Glutamatergic neuron (in vitro differentiated cells): ENCODE measurements around the gene FGD3. TPM values are rescaled to one million over a fixed set of nuclear protein-coding genes. Genes with fewer than 3 reads are reported as not detected.
"Not testable (repeated sequence)": the region's sequence is repeated elsewhere in the genome, so short reads cannot be mapped to it uniquely, and the experiment has no call there.

Experiments used
- DNase-seq: peaks from one replicate; pipeline ENCODE4 v3.0.0; 2022
- H3K27ac Mint-ChIP-seq: one replicate; pipeline ENCODE4 v1.8.0; 2020; ENCODE audit warnings: mild to moderate bottlenecking, mixed read lengths, inconsistent platforms; ENCODE audit not compliant: unreplicated experiment
- H3K27me3 Mint-ChIP-seq: one replicate; pipeline ENCODE4 v1.8.0; 2020; ENCODE audit warnings: mild to moderate bottlenecking, moderate library complexity, mixed read lengths, inconsistent platforms; ENCODE audit not compliant: unreplicated experiment
- H3K36me3 Mint-ChIP-seq: one replicate; pipeline ENCODE4 v1.8.0; 2020; ENCODE audit warnings: mild to moderate bottlenecking, mixed read lengths, inconsistent platforms; ENCODE audit not compliant: unreplicated experiment
- H3K4me1 Mint-ChIP-seq: one replicate; pipeline ENCODE4 v1.8.0; 2020; ENCODE audit warnings: mild to moderate bottlenecking, low read depth, mixed read lengths, inconsistent platforms; ENCODE audit not compliant: unreplicated experiment
- H3K4me3 Mint-ChIP-seq: one replicate; pipeline ENCODE4 v1.8.0; 2020; ENCODE audit warnings: mild to moderate bottlenecking, mixed read lengths, inconsistent platforms; ENCODE audit not compliant: unreplicated experiment
- H3K9me3 Mint-ChIP-seq: one replicate; pipeline ENCODE4 v1.8.0; 2020; ENCODE audit warnings: mild to moderate bottlenecking, moderate library complexity, mixed read lengths, inconsistent platforms; ENCODE audit not compliant: unreplicated experiment
- CTCF ChIP-seq: fragments of 200-600 bp; sonication (generic); IDR thresholded peaks from one replicate; pipeline ENCODE4 v1.5.0; 2021; ENCODE audit not compliant: partially characterized antibody, unreplicated experiment
- long read RNA-seq: library from polyadenylated mRNA; unstranded; transcript quantifications from one replicate; pipeline ENCODE4 v2.0.0, GENCODE V29; 2020; ENCODE audit not compliant: unreplicated experiment
- total RNA-seq: library from RNA; stranded (reverse); fragmentation: NEBNext Ultra II Directional; extraction: Animal tissue kit (Norgen Biotek cat#: 25700); gene quantifications from one replicate; pipeline ENCODE4 v1.2.1, GENCODE V29; 2021; ENCODE audit not compliant: unreplicated experiment

FGD3 gene
- total RNA-seq = 1.2 TPM
- long read RNA-seq, partial matches to known transcripts = 1 of 2 reads
- long read RNA-seq, other reads (novel, unspliced or antisense) = 0 of 2 reads

DNA sequence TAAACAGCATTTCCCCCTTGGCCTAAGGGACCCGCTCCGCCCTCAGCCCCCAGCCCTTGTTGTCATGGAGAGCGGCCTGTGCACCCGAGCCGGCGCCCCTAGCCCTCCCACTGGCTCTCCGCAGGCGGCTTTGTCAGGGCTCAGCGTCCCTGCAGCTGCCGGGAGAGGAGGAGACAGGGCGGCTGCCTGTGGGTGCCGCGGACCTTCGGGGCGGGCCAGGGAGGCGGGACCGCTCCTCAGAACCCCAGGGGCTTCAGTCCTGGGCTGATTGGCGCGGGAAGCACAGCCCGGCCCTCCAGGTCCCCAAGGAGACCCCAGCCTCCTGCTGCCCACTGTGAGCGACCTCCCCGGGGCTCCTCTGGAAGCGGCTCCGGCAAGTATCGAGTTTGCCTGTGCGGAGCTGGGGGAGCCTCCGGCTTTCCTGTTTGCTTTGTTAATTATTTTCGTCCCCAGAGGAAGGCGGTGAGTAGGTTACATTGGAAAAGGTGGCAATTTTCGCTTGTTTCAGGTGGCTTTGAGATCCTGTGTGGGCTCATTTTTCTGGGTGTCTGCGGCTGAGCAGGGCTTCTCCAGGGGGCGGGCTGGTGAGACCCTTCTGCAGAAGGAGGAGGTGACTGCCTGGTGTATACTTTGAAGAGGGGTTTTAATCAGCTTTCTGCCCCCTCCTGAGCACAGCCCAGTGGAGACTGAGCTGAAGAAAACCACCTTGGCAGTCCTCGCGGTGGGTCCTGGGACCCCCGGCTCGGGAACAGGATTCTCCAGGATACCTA, at the start of gene FGD3:
FGD3 (plus strand) TSS at position 256 of the 770 bp plus-strand sequence. CDS start 28,734 bp downstream, outside the sequence.
- peak; percentile 70 for DNase-seq
- Mint-ChIP-seq H3K4me3 (peak within 1 kb of the TSS; percentile 85), H3K27ac (peak within 1 kb of the TSS; percentile 16), H3K36me3 (no peaks in the 10 kb centered on the region), H3K27me3 (peaks cover 7% of the 10 kb centered on the region), H3K4me1 (peaks cover 7% of the 10 kb centered on the region), H3K9me3 (peaks cover 2% of the 10 kb centered on the region)
- no peak for TF ChIP-seq CTCF

GRCh38 chr9:92905137-92905536, 42.2 kb upstream of the FGD3 start:
- H3K9me3 Mint-ChIP-seq, H3K27ac Mint-ChIP-seq, H3K4me1 Mint-ChIP-seq, H3K36me3 Mint-ChIP-seq, DNase-seq, H3K4me3 Mint-ChIP-seq, H3K27me3 Mint-ChIP-seq: not testable (repeated sequence)

GRCh38 chr9:92911511-92912475, 35.5 kb upstream of the FGD3 start:
- DNase-seq = no peak
- Mint-ChIP-seq H3K9me3 (no peaks in the 10 kb centered on the region), H3K27ac (no peak overlapping the region), H3K4me1 (no peaks in the 10 kb centered on the region), H3K4me3 (no peak overlapping the region), H3K27me3 (peaks cover 3% of the 10 kb centered on the region), H3K36me3 (no peaks in the 10 kb centered on the region)
- TF ChIP-seq CTCF = no peak

DNA sequence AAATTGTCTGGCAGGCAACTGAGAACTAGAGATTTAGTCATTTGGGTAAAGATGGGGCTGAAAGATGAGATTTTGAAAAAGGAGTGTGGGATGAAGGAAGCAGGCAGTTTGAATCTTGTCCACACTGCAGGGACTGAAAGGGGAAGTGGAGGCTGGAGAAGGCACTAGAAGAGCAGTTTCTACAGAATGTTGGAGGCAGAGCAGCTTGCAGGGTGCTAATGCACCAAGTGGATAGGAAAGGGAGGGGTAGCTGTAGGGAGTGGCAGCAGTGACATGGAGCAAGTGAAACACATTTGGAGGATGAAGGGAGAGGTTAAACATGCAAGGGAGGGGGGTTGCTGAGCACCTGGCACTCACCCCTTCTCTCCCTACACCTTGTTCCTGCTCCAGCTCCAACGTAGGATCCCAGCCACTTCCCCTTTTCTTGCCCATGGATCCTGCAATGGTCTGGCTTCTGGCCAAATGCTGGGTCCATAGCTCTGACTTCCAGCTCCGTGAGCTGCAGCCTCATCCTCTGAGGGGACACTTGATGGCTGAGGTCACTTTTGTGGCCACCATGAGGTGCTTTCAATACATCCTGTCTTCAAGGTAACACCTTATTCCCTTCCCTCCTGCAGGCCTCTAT, 30.0 kb upstream of the FGD3 start:
- H3K27me3 Mint-ChIP-seq = no peaks in the 10 kb centered on the region
- H3K9me3 Mint-ChIP-seq = no peaks in the 10 kb centered on the region
- H3K27ac Mint-ChIP-seq = no peak overlapping the region
- H3K4me1 Mint-ChIP-seq = no peaks in the 10 kb centered on the region
- H3K4me3 Mint-ChIP-seq = no peak overlapping the region
- H3K36me3 Mint-ChIP-seq = no peaks in the 10 kb centered on the region
- no peak for TF ChIP-seq CTCF
- no peak for DNase-seq

DNA sequence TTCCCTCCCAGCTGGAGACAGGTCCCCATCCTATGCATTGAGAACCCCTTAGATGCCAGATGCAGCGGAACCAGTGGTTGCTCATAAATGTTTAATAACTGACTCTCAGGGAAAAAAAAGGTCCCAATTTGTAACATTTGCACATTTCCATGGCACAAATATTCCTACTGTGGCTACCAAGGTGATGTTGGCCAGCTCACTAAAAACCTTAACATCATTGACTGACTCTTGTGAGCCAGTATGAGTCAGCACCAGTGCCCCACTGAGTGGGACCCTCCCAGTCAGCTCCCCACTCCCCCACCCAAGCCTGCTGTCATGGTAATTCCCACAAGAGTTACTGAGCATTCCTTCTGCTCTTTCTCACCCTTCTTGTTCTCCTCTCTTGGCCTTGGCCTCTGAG, 26.9 kb upstream of the FGD3 start:
- Mint-ChIP-seq H3K9me3 (peaks cover 1% of the 10 kb centered on the region), H3K36me3 (no peaks in the 10 kb centered on the region), H3K27ac (no peak overlapping the region), H3K27me3 (peaks cover 2% of the 10 kb centered on the region), H3K4me1 (no peaks in the 10 kb centered on the region), H3K4me3 (no peak overlapping the region)
- DNase-seq = no peak
- no peak for TF ChIP-seq CTCF
